SK-N-SH treated with all-trans-retinoic acid at 6 μM for 48 hours (cell line): ENCODE results near the gene PALLD.

ENCODE experiments used
- ATAC-seq: fragments of 200-7000 bp; cut with Tn5 transposase; 3 replicates; pipeline ENCODE4 v1.9.1; 2020; ENCODE audit warnings: mild to moderate bottlenecking, moderate library complexity
- ARNTL ChIP-seq: fragments of 450-650 bp; formaldehyde crosslinking; IDR thresholded peaks from 2 replicates; pipeline ENCODE4 v1.5.0; 2020; ENCODE audit warnings: low read depth, mild to moderate bottlenecking, moderate library complexity, borderline replicate concordance
- BACH2 ChIP-seq: fragments of 250-450 bp; sonication (Bioruptor Pico); IDR thresholded peaks from 2 replicates; pipeline ENCODE4 v1.9.0; 2021; ENCODE audit warnings: mild to moderate bottlenecking, borderline replicate concordance
- CSDC2 ChIP-seq: fragments of 250-450 bp; sonication (Bioruptor Pico); IDR thresholded peaks from 2 replicates; pipeline ENCODE4 v1.5.0; 2020; ENCODE audit warnings: mild to moderate bottlenecking, moderate library complexity
- ESRRG ChIP-seq: fragments of 250-450 bp; sonication (Bioruptor Pico); IDR thresholded peaks from 2 replicates; pipeline ENCODE4 v1.6.1; 2021; ENCODE audit warnings: mild to moderate bottlenecking
- GLIS3 ChIP-seq: fragments of 250-450 bp; sonication (Bioruptor Pico); IDR thresholded peaks from 2 replicates; pipeline ENCODE4 v1.5.0; 2020; ENCODE audit warnings: mild to moderate bottlenecking, moderate library complexity
- ISL1 ChIP-seq: fragments of 250-450 bp; sonication (Bioruptor Pico); IDR thresholded peaks from 2 replicates; pipeline ENCODE4 v2.1.2; 2022; ENCODE audit warnings: mild to moderate bottlenecking, moderate library complexity
- OSR1 ChIP-seq: fragments of 250-450 bp; sonication (Bioruptor Pico); IDR thresholded peaks from 2 replicates; pipeline ENCODE4 v1.8.0; 2022; ENCODE audit warnings: moderate library complexity, mild to moderate bottlenecking, inconsistent platforms
- POU6F1 ChIP-seq: fragments of 250-450 bp; sonication (Bioruptor Pico); IDR thresholded peaks from 2 replicates; pipeline ENCODE4 v1.8.0; 2021; ENCODE audit warnings: low read depth, mild to moderate bottlenecking, moderate library complexity, borderline replicate concordance
- PPARA ChIP-seq: fragments of 250-450 bp; sonication (Bioruptor Pico); IDR thresholded peaks from 2 replicates; pipeline ENCODE4 v1.5.0; 2020; ENCODE audit warnings: mild to moderate bottlenecking, borderline replicate concordance
- RARB ChIP-seq: fragments of 250-450 bp; sonication (Bioruptor Pico); IDR thresholded peaks from 2 replicates; pipeline ENCODE4 v1.8.0; 2021; ENCODE audit warnings: mild to moderate bottlenecking, moderate library complexity
- SNAI2 ChIP-seq: fragments of 250-450 bp; sonication (Bioruptor Pico); IDR thresholded peaks from 2 replicates; pipeline ENCODE4 v1.5.0; 2020; ENCODE audit warnings: mild to moderate bottlenecking, moderate library complexity
- TCF4 ChIP-seq: fragments of 250-450 bp; sonication (Bioruptor Pico); IDR thresholded peaks from 2 replicates; pipeline ENCODE4 v1.8.0; 2021; ENCODE audit warnings: mild to moderate bottlenecking, moderate library complexity, borderline replicate concordance
- TOX ChIP-seq: fragments of 250-450 bp; sonication (Bioruptor Pico); IDR thresholded peaks from 2 replicates; pipeline ENCODE4 v1.8.0; 2021; ENCODE audit warnings: mild to moderate bottlenecking, moderate library complexity, borderline replicate concordance
- ZC3H10 ChIP-seq: fragments of 250-450 bp; sonication (Bioruptor Pico); IDR thresholded peaks from 2 replicates; pipeline ENCODE4 v1.5.1; 2021; ENCODE audit warnings: mild to moderate bottlenecking, moderate library complexity
- ZFP3 ChIP-seq: fragments of 250-450 bp; sonication (Bioruptor Pico); IDR thresholded peaks from 2 replicates; pipeline ENCODE4 v1.5.0; 2020; ENCODE audit warnings: mild to moderate bottlenecking, moderate library complexity
- ZFP30 ChIP-seq: fragments of 450-650 bp; formaldehyde crosslinking; IDR thresholded peaks from 2 replicates; pipeline ENCODE4 v1.5.0; 2022; ENCODE audit warnings: mild to moderate bottlenecking, moderate library complexity
- ZNF565 ChIP-seq: fragments of 450-650 bp; formaldehyde crosslinking; conservative IDR thresholded peaks from 2 replicates; pipeline ENCODE4 v1.5.0; 2020; ENCODE audit warnings: low read depth, mild to moderate bottlenecking, moderate library complexity
- ZNF70 ChIP-seq: fragments of 450-650 bp; formaldehyde crosslinking; IDR thresholded peaks from 2 replicates; pipeline ENCODE4 v1.5.0; 2020; ENCODE audit warnings: mild to moderate bottlenecking, moderate library complexity
- ZNF8 ChIP-seq: fragments of 450-650 bp; formaldehyde crosslinking; IDR thresholded peaks from 2 replicates; pipeline ENCODE4 v1.5.0; 2020; ENCODE audit warnings: mild to moderate bottlenecking, moderate library complexity
- TF ChIP-seq, protein P1 (sequence below): fragments of 250-450 bp; sonication (Bioruptor Pico); IDR thresholded peaks from 2 replicates; pipeline ENCODE4 v1.5.1; 2020; ENCODE audit warnings: low read depth, mild to moderate bottlenecking, moderate library complexity
- TF ChIP-seq, protein P2 (sequence below): fragments of 250-450 bp; sonication (Bioruptor Pico); IDR thresholded peaks from 2 replicates; pipeline ENCODE4 v1.8.0; 2020; ENCODE audit warnings: mild to moderate bottlenecking, moderate library complexity, borderline replicate concordance

Gene PALLD

DNA sequence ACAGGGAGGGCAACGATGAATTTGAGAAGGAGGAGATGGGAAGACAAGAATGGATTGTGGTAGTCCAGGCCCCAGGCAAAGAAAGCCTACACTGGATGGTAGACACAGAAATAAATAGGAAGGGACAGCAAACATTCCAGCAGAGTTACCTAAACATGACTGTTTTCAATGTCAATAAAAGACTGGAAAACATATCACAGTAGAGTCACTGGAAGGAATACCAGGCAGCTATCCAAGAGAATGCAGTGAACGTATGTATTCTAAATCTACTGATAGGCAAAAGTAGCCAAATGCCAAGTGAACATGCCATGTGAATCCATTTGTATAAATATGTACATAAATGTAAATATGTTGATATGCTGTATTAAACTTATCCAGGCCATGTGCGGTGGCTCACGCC, 183.0 kb downstream of the PALLD start:
- peak; percentile 91 for ATAC-seq
- TF ChIP-seq SNAI2 (CRISPR knock-in tag) (no peak), ZFP3 (no peak), ZFP30 (CRISPR knock-in tag) (no peak), ZC3H10 (CRISPR knock-in tag) (no peak), BACH2 (CRISPR knock-in tag) (no peak), ZNF70 (no peak), TCF4 (CRISPR knock-in tag) (no peak)

DNA sequence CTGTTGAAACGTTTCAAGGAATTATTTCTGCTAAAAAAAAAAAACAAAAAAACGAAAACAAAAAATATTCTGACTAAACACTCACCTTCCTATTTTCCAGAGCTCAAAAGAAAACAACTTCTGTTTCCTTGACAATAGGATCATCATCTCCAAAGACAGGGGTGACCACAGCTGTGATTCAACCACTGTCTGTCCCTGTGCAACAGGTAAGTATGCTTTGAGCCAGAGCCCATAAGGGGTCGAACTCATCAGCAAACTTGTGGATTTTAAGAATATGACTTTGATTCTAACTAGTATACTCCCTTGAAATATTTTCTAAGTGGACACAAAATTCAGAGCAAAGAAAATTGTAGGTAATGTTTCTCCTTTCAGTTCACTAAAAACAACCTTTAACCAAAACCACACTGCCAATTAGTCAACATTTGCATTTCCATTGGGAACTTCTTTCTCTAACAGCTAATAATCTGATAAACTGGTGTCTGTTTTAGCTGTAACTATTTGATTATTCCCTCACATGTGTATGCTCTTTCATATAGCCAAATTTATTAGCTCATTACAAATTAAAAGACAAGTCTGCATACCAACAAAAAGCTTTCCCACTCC, 186.1 kb downstream of the PALLD start:
- ATAC-seq = no peak
- no peak for TF ChIP-seq ZNF70
- TF ChIP-seq ZFP30 (CRISPR knock-in tag) = no peak
- no peak for TF ChIP-seq TOX (CRISPR knock-in tag)
- TF ChIP-seq TCF4 (CRISPR knock-in tag) = no peak
- no peak for TF ChIP-seq RARB (CRISPR knock-in tag)
- TF ChIP-seq, protein P1, sequence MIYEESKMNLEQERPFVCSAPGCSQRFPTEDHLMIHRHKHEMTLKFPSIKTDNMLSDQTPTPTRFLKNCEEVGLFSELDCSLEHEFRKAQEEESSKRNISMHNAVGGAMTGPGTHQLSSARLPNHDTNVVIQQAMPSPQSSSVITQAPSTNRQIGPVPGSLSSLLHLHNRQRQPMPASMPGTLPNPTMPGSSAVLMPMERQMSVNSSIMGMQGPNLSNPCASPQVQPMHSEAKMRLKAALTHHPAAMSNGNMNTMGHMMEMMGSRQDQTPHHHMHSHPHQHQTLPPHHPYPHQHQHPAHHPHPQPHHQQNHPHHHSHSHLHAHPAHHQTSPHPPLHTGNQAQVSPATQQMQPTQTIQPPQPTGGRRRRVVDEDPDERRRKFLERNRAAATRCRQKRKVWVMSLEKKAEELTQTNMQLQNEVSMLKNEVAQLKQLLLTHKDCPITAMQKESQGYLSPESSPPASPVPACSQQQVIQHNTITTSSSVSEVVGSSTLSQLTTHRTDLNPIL (CRISPR knock-in tag) = no peak

DNA sequence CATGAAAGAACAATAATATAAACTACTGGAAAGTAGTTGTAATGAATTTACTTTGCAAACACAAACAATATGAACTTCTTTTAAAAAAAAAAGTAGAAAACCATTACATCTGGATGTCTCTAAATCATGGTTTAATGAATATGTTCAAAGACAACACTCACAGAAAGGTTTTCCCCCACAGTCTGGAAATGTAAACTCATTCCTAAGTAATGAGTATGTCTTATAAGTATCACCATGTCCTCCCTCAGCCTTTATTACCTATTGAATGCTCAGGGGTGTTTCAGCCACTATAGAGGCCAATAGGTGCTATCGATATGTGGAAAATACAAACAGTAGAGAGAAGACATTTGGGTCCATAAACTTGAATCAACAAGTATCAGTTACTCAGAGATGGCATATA, 186.7 kb downstream of the PALLD start:
- TF ChIP-seq RARB (CRISPR knock-in tag) = no peak
- TF ChIP-seq ZNF565 = no peak
- TF ChIP-seq ZNF70 = no peak
- TF ChIP-seq ZFP30 (CRISPR knock-in tag) = no peak
- no peak for TF ChIP-seq CSDC2 (CRISPR knock-in tag)
- no peak for TF ChIP-seq ESRRG
- no peak for TF ChIP-seq SNAI2 (CRISPR knock-in tag)
- TF ChIP-seq ZC3H10 (CRISPR knock-in tag) = no peak
- no peak for TF ChIP-seq ARNTL
- no peak for TF ChIP-seq ZNF8 (CRISPR knock-in tag)
- TF ChIP-seq ISL1 (CRISPR knock-in tag) = no peak
- TF ChIP-seq TOX (CRISPR knock-in tag) = no peak
- no peak for ATAC-seq

DNA sequence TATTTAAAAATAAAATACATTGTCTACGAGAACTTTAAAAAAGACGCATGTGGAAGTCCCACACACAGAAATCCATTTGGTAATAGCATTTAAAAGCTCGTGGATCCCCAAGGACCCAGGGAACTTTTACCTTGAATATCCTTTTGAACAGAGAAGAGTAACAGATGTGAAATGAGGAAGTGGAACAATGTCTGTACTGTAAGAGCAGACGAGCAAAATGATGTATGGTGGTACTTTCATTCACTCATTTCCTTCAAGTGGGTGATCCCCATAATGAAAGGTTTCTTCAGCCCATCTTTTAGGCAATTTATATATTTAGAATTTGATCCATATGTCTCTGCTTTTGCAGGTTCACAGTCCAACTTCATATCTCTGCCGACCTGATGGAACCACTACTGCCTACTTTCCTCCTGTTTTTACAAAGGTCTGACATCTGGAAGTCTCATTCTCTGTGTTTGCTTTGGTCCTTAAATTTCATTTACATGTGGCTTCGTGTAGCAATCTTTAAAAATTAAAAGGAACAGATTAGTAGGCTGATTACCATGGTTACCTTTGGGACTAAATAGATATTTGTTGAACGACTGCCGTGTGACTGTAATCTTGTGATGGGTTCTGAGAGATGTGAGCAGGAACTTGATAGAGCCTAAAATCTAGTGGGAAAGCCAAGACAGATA, 188.4 kb downstream of the PALLD start:
- no peak for TF ChIP-seq ZNF8 (CRISPR knock-in tag)
- no peak for TF ChIP-seq ARNTL
- no peak for TF ChIP-seq ZFP3
- no peak for TF ChIP-seq SNAI2 (CRISPR knock-in tag)
- no peak for TF ChIP-seq TCF4 (CRISPR knock-in tag)
- TF ChIP-seq, protein P2, sequence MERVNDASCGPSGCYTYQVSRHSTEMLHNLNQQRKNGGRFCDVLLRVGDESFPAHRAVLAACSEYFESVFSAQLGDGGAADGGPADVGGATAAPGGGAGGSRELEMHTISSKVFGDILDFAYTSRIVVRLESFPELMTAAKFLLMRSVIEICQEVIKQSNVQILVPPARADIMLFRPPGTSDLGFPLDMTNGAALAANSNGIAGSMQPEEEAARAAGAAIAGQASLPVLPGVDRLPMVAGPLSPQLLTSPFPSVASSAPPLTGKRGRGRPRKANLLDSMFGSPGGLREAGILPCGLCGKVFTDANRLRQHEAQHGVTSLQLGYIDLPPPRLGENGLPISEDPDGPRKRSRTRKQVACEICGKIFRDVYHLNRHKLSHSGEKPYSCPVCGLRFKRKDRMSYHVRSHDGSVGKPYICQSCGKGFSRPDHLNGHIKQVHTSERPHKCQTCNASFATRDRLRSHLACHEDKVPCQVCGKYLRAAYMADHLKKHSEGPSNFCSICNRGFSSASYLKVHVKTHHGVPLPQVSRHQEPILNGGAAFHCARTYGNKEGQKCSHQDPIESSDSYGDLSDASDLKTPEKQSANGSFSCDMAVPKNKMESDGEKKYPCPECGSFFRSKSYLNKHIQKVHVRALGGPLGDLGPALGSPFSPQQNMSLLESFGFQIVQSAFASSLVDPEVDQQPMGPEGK (CRISPR knock-in tag) = no peak
- no peak for TF ChIP-seq POU6F1 (CRISPR knock-in tag)
- no peak for TF ChIP-seq CSDC2 (CRISPR knock-in tag)
- TF ChIP-seq TOX (CRISPR knock-in tag) = no peak
- TF ChIP-seq ZNF565 = no peak
- no peak for TF ChIP-seq PPARA
- no peak for TF ChIP-seq ZFP30 (CRISPR knock-in tag)
- TF ChIP-seq, protein P1 (CRISPR knock-in tag) = no peak
- TF ChIP-seq ZC3H10 (CRISPR knock-in tag) = no peak
- ATAC-seq = no peak

DNA sequence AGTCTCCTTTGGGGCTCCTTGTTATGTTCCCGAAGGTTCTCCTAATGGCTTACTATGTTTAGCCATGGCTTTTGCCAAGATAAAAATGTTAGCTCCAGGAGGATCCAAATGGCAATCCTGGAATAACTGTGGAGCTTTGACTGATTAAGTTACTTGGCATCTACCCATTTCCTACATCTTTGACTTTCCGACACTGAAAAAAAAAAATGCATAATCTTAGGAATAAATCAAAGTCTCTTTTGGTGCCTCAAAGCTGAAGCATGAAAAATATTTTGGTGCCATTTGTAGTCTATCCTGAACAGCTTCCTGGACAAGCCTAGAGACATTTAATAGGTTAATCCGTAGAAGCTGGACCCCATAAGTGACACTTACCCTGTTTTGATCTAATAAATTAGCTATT, 191.7 kb downstream of the PALLD start:
- peak; percentile 35 for ATAC-seq
- TF ChIP-seq, protein P2 (CRISPR knock-in tag) = no peak
- TF ChIP-seq SNAI2 (CRISPR knock-in tag) (no peak), OSR1 (CRISPR knock-in tag) (no peak), ESRRG (no peak), PPARA (no peak), ZNF70 (no peak), ZFP3 (no peak), POU6F1 (CRISPR knock-in tag) (no peak), GLIS3 (no peak), ISL1 (CRISPR knock-in tag) (no peak), BACH2 (CRISPR knock-in tag) (no peak), CSDC2 (CRISPR knock-in tag) (no peak), ARNTL (no peak)
